ENCODE measurements around the gene LUZP1.

LUZP1 gene

GRCh38 chr1:23097316-23097715 lies 71.3 kb downstream of the LUZP1 start:
- no peak for DNase-seq (ENCODE audit: extremely low read depth, insufficient read length)
- Histone ChIP-seq H3K36me3 (ENCODE audit: control insufficient read depth, insufficient read depth, low read length) (peaks cover 7% of the 10 kb centered on the region), H3K4me3 (replicated peaks; ENCODE audit: low read depth, low read length) (no peak overlapping the region), H3K27me3 (replicated peaks; ENCODE audit: control insufficient read depth, insufficient read depth, low read length) (no peaks in the 10 kb centered on the region)
- no peak for TF ChIP-seq CTCF (IDR thresholded peaks at IDR 0.05; ENCODE audit: insufficient read depth, low read length, poor library complexity, severe bottlenecking)

- DNase-seq (ENCODE audit: extremely low read depth, insufficient read length): no peak
- TF ChIP-seq CTCF (IDR thresholded peaks at IDR 0.05; ENCODE audit: insufficient read depth, low read length, poor library complexity, severe bottlenecking): no peak
- no peaks in the 10 kb centered on the region for H3K27me3 ChIP-seq (replicated peaks; ENCODE audit: control insufficient read depth, insufficient read depth, low read length)
- H3K36me3 ChIP-seq (ENCODE audit: control insufficient read depth, insufficient read depth, low read length): peaks cover 19% of the 10 kb centered on the region
- H3K4me3 ChIP-seq (replicated peaks; ENCODE audit: low read depth, low read length): no peak overlapping the region
Measured at GRCh38 chr1:23092447-23092846, 76.2 kb downstream of the LUZP1 start.

- DNase-seq (ENCODE audit: extremely low read depth, insufficient read length): no peak
- peaks cover 19% of the 10 kb centered on the region for H3K36me3 ChIP-seq (ENCODE audit: control insufficient read depth, insufficient read depth, low read length)
Measured at GRCh38 chr1:23091545-23091944, 77.1 kb downstream of the LUZP1 start.

GRCh38 chr1:23090056-23090455 lies 78.6 kb downstream of the LUZP1 start:
- no peak for DNase-seq (ENCODE audit: extremely low read depth, insufficient read length)
- no peaks in the 10 kb centered on the region for H3K27me3 ChIP-seq (replicated peaks; ENCODE audit: control insufficient read depth, insufficient read depth, low read length)
- H3K36me3 ChIP-seq (ENCODE audit: control insufficient read depth, insufficient read depth, low read length): peaks cover 19% of the 10 kb centered on the region
- TF ChIP-seq CTCF (IDR thresholded peaks at IDR 0.05; ENCODE audit: insufficient read depth, low read length, poor library complexity, severe bottlenecking): no peak
- no peak overlapping the region for H3K4me3 ChIP-seq (replicated peaks; ENCODE audit: low read depth, low read length)

More at GRCh38 chr1:23091545-23091944, 77.1 kb downstream of the LUZP1 start:
- no peak for TF ChIP-seq CTCF (IDR thresholded peaks at IDR 0.05; ENCODE audit: insufficient read depth, low read length, poor library complexity, severe bottlenecking)
- Histone ChIP-seq H3K27me3 (replicated peaks; ENCODE audit: control insufficient read depth, insufficient read depth, low read length) (no peaks in the 10 kb centered on the region), H3K4me3 (replicated peaks; ENCODE audit: low read depth, low read length) (no peak overlapping the region)

- H3K4me3 ChIP-seq (replicated peaks; ENCODE audit: low read depth, low read length): no peak overlapping the region
- H3K27me3 ChIP-seq (replicated peaks; ENCODE audit: control insufficient read depth, insufficient read depth, low read length): no peaks in the 10 kb centered on the region
- DNase-seq (ENCODE audit: extremely low read depth, insufficient read length): no peak
- H3K36me3 ChIP-seq (ENCODE audit: control insufficient read depth, insufficient read depth, low read length): peaks cover 26% of the 10 kb centered on the region
- TF ChIP-seq CTCF (IDR thresholded peaks at IDR 0.05; ENCODE audit: insufficient read depth, low read length, poor library complexity, severe bottlenecking): no peak
Measured at GRCh38 chr1:23088027-23088426, 80.6 kb downstream of the LUZP1 start.

- DNase-seq (ENCODE audit: extremely low read depth, insufficient read length): no peak
- TF ChIP-seq CTCF (IDR thresholded peaks at IDR 0.05; ENCODE audit: insufficient read depth, low read length, poor library complexity, severe bottlenecking): no peak
- Histone ChIP-seq H3K27me3 (replicated peaks; ENCODE audit: control insufficient read depth, insufficient read depth, low read length) (no peaks in the 10 kb centered on the region), H3K4me3 (replicated peaks; ENCODE audit: low read depth, low read length) (no peak overlapping the region), H3K36me3 (ENCODE audit: control insufficient read depth, insufficient read depth, low read length) (peaks cover 18% of the 10 kb centered on the region)
Measured at GRCh38 chr1:23085696-23086095, 83.0 kb downstream of the LUZP1 start.
